Lung (tissue), 12 donors: ENCODE results near the gene ZNF532. TPM values are rescaled to one million over a fixed set of nuclear protein-coding genes. Genes with fewer than 3 reads are reported as not detected.

Experiments
- ATAC-seq: fragments of 200-7000 bp; cut with Tn5 transposase; one replicate; pipeline ENCODE4 v1.9.1; 2020; ENCODE audit warnings: moderate number of reproducible peaks; ENCODE audit not compliant: insufficient read depth, low FRiP score
- DNase-seq, 3 donors: peaks; one replicate each; pipeline ENCODE4 v3.0.0-alpha.2; 2013 to 2017
- H3K27ac ChIP-seq, 2 donors: one replicate each; pipeline ENCODE4 v1.5.1; 2013; ENCODE audit warnings: mild to moderate bottlenecking in 2 of 2, moderate library complexity in 2 of 2, control low read depth in 1 of 2, inconsistent platforms in 1 of 2, low read depth in 1 of 2, low read length in 1 of 2
- H3K27me3 ChIP-seq, 3 donors: one replicate each; pipeline ENCODE4 v1.5.1; 2013; ENCODE audit warnings: low read length in 2 of 3; ENCODE audit not compliant: control insufficient read depth in 3 of 3, insufficient read depth in 3 of 3
- H3K36me3 ChIP-seq, 4 donors: one replicate each; pipeline ENCODE4 v1.5.1; 2013; ENCODE audit warnings: low read length in 4 of 4, mild to moderate bottlenecking in 1 of 4, moderate library complexity in 1 of 4; ENCODE audit not compliant: control insufficient read depth in 4 of 4, insufficient read depth in 4 of 4
- H3K4me1 ChIP-seq, 5 donors: one replicate each; pipeline ENCODE4 v1.5.1; 2013; ENCODE audit warnings: low read length in 5 of 5, mild to moderate bottlenecking in 2 of 5, moderate library complexity in 1 of 5; ENCODE audit not compliant: control insufficient read depth in 5 of 5, insufficient read depth in 5 of 5
- H3K4me3 ChIP-seq: one replicate; pipeline ENCODE4 v1.5.1; 2013; ENCODE audit warnings: mild to moderate bottlenecking, control low read depth, moderate library complexity
- H3K9ac ChIP-seq, 2 donors: one replicate each; pipeline ENCODE4 v1.5.1; 2013; ENCODE audit warnings: low read length in 2 of 2, control low read depth in 1 of 2; ENCODE audit not compliant: insufficient read depth in 1 of 2
- H3K9me3 ChIP-seq, 4 donors: one replicate each; pipeline ENCODE4 v1.5.1; 2013; ENCODE audit warnings: low read length in 3 of 4, mild to moderate bottlenecking in 1 of 4, moderate library complexity in 1 of 4; ENCODE audit not compliant: control insufficient read depth in 4 of 4, insufficient read depth in 3 of 4
- WGBS, 2 donors: extraction: QIAGEN DNeasy Blood & Tissue Kit; methylation state at CpG; one replicate each; pipeline ENCODE4 v1.1.7; 2013; 5-methylcytosine and 5-hydroxymethylcytosine counted together
- polyA plus RNA-seq, 2 donors: library from polyadenylated mRNA; stranded (reverse); fragments of 200-250 nt; gene quantifications; one replicate each; pipeline ENCODE4 v1.2.1, GENCODE V29; 2013
- total RNA-seq, 2 donors: library from RNA; depleted of rRNA in 1 of 2; stranded (reverse); fragments of >200 nt in 1 of 2; gene quantifications; one replicate each; pipeline ENCODE4 v1.2.1, GENCODE V29; 2014 to 2021
- TF ChIP-seq, protein P1 (sequence below): IDR thresholded peaks from 2 replicates; pipeline ENCODE4 v1.5.1; 2012; ENCODE audit warnings: mild to moderate bottlenecking; ENCODE audit errors: control extremely low read depth, extremely low read depth
- donor health status: control.
- donor health status: control.
- donor health status: Bipolar disorder and iron deficiency.
- donor health status: healthy.
- donor health status: DM: yes; HTN: yes; CAD: no.

The ZNF532 gene
- total and polyA plus RNA-seq, 4 donors, result 12.3 to 128 (median 38.6) TPM

DNA sequence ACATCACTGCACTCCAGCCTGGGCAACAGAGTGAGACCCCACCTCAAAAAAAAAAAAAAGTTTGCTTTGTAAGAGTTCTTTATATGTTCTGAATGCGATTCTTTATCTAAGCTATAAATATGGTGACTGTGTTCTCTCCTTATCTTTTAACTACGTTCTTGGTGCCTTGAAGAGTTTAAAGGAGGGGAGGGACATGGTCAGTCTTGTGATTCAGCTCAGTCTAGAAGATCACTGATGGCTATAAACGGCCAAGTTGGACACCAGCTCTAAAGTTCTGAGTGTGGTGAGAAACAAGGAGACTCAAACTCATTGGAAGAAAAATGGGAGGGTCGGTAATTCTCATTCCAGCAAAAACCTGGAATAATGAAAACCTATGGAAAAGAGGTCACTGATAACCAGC, 146.6 kb downstream of the ZNF532 start:
- TF ChIP-seq, protein P1, sequence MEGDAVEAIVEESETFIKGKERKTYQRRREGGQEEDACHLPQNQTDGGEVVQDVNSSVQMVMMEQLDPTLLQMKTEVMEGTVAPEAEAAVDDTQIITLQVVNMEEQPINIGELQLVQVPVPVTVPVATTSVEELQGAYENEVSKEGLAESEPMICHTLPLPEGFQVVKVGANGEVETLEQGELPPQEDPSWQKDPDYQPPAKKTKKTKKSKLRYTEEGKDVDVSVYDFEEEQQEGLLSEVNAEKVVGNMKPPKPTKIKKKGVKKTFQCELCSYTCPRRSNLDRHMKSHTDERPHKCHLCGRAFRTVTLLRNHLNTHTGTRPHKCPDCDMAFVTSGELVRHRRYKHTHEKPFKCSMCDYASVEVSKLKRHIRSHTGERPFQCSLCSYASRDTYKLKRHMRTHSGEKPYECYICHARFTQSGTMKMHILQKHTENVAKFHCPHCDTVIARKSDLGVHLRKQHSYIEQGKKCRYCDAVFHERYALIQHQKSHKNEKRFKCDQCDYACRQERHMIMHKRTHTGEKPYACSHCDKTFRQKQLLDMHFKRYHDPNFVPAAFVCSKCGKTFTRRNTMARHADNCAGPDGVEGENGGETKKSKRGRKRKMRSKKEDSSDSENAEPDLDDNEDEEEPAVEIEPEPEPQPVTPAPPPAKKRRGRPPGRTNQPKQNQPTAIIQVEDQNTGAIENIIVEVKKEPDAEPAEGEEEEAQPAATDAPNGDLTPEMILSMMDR, result no peak
- Histone ChIP-seq H3K9me3 (peaks cover 0 to 2% (median 0%) of the 10 kb centered on the region in 4 donors), H3K27ac (no peak overlapping the region), H3K9ac (no peak overlapping the region), H3K36me3 (no peaks in the 10 kb centered on the region), H3K4me3 (no peak overlapping the region), H3K27me3 (no peaks in the 10 kb centered on the region), H3K4me1 (no peaks in the 10 kb centered on the region)
- 86 to 89% methylated on average over 4 of the region's 4 CpGs for WGBS, 2 donors
- ATAC-seq (no peak), DNase-seq (no peak)

DNA sequence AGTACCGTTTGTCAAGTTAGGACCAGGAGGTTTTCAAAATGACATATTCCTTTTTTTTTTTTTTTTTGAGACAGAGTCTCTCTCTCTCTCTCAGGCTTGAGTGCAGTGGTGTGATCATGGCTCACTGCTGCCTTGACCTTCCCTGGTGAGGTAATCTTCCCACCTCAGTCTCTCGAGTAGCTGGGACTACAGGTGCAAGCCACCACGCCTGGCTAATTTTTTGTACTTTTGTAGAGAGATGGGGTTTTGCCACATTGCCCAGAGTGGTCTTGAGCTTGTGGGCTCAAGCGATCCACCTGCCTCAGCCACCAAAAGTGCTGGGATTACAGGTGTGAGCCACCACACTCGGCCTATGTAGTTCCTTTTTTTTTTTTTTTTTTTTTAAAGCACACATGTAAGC, 147.1 kb downstream of the ZNF532 start:
- no peak overlapping the region for H3K4me3 ChIP-seq
- no peaks in the 10 kb centered on the region for H3K36me3 ChIP-seq
- H3K27me3 ChIP-seq, result no peaks in the 10 kb centered on the region
- ATAC-seq (no peak), DNase-seq (no peak)
- H3K9me3 ChIP-seq, result no peaks in the 10 kb centered on the region
- no peak overlapping the region for H3K27ac ChIP-seq
- H3K9ac ChIP-seq, result no peak overlapping the region
- H3K4me1 ChIP-seq, result no peaks in the 10 kb centered on the region
- 89 to 91% methylated on average over 5 of the region's 5 CpGs for WGBS, 2 donors
- TF ChIP-seq, protein P1, result no peak

DNA sequence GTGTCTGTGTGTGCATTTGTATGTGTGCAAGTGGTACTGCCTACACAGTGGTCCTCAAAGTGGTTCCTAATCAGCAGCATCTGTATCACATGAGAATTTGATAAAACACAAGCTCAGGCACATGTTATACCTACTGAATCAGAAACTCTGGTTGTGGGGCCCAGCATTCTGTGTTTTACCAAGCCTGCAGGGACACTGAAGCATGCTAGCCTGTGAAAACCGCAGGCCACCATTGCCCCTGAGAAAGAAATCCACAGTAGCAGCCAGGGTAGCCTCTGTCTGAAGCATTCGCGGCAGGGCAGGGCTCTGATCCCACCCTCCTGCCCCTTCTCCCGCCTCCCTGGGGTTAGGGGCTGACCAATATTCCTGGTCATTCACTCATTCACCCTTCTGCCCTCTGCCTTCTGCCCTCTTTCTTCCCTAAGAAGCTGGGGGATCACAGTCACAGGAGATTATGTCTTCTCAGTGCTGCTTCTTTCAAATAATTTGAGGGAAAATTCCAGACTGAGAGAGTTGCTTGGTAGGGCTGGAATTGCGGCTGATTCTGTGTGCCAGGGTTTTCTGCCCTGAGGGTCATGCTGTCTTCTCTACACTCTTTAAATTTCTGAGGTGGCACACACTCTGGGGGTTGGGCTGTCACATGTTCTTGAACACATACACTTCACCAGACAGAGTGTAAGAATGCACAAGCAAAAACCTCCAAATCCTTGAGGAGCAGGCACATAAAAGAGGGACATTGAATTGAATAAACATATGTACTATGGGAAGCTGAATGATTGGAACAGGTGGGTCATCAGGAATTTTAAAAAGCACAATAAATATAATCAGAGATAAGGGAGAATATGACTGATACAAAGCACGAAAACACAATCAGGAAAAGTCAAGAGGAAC, 148.4 kb downstream of the ZNF532 start:
- Histone ChIP-seq H3K9me3 (peaks cover 0 to 3% (median 0%) of the 10 kb centered on the region in 4 donors), H3K9ac (no peak overlapping the region), H3K4me3 (no peak overlapping the region), H3K27ac (no peak overlapping the region), H3K36me3 (no peaks in the 10 kb centered on the region), H3K4me1 (no peaks in the 10 kb centered on the region), H3K27me3 (no peaks in the 10 kb centered on the region)
- no peak for ATAC-seq
- TF ChIP-seq, protein P1, result no peak
- no peak for DNase-seq
- 59 to 69% methylated on average over 6 of the region's 6 CpGs for WGBS, 2 donors
